Ammon's horn (tissue), 1 donor: ENCODE measurements around the gene SPIB.
"Not testable (repeated sequence)": the region's sequence is repeated elsewhere in the genome, so short reads cannot be mapped to it uniquely, and the experiment has no call there.

Source experiments
- DNase-seq: peaks from one replicate; pipeline ENCODE4 v3.0.0-alpha.2; 2016; ENCODE audit warnings: low spot score

Gene SPIB

GRCh38 chr19:50473336-50473735, 54.6 kb downstream of the SPIB start:
- DNase-seq: not testable (repeated sequence)

DNA sequence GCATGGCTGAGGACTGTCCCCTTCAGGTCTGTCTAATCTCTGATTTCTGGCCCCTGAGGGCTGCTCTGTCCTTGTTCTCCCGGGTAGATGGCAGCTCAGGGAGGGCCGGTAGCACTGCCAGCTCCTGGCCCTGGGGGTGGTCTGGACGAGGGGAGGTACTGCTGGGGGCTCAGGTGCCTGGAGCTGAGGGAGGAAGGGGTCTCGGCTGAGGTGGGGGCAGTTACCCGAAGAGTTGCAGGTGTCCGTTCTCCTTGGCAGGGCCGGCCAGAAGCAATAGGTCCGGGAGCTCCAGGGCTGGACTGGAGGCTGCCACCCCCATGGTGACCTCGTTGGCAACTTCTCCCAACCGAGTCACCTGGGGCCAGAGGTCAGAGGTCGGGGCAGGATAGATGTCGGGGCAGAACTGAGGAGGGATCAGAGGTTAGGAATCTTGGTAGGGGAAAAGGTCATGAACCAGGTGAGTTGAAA, 56.4 kb downstream of the SPIB start:
- no peak for DNase-seq

DNA sequence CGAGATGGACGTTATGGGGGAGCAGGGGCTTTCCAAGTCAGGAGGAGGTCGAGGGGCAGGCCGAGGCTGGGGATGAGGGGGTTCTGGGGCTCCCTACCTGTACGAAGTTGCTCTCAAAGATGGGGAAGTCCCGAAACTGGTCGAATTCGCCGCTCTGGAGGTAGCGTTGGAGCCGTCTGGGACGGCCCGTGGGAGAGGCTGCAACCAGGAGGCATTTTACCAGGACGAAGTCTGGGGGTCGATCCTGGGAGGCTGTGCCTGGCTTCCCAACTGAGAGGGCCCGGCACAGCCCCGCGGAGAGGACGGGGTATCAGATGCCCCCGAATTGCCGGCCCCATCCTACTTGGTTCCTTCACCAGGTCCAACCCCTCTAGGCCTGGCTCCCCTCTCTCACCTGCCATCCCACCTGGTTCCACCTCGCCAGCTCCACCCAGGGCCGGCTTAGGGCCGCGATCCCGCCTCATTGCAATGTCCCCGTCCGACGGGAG, 57.0 kb downstream of the SPIB start:
- no peak for DNase-seq

DNA sequence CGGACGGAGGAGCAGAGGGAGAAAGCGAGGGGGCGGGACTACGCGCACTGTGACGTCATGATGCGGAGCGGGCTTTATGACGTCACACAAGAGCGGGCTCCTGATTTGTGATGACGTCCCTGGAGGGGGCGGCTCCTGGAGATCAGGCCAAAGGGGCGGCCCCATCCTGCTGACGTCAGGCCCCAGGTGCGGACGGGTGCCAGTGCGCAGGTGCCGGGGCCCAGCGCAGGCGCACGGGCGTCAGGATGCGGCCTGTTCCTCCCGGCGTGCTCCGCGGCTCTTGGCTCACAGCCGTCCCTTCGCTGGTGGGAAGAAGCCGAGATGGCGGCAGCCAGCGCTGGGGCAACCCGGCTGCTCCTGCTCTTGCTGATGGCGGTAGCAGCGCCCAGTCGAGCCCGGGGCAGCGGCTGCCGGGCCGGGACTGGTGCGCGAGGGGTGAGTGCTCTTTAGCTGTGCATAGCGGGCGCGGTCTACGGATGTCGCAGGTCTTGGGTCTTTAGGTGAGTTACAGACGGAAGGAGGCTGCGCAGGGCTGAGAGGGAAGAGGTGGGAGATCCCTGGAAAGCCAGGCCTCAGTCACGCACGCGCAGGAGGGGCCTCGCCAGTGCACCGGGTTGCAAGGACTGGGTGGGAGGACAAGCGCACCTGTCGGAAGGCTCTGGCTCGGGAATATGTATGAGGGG, 57.6 kb downstream of the SPIB start, which contains the start of the genes EMC10 and GARIN5A:
Gene EMC10, plus strand, starts transcription at position 284 of the 683 bp plus-strand sequence. Its CDS starts 38 bp downstream, at position 322.
Gene GARIN5A, minus strand, starts transcription at position 625 of the 683 bp plus-strand sequence. Its CDS starts 460 bp downstream, at position 165.
- peak; percentile 89 for DNase-seq

GRCh38 chr19:50476907-50477238, 58.1 kb downstream of the SPIB start:
- no peak for DNase-seq

DNA sequence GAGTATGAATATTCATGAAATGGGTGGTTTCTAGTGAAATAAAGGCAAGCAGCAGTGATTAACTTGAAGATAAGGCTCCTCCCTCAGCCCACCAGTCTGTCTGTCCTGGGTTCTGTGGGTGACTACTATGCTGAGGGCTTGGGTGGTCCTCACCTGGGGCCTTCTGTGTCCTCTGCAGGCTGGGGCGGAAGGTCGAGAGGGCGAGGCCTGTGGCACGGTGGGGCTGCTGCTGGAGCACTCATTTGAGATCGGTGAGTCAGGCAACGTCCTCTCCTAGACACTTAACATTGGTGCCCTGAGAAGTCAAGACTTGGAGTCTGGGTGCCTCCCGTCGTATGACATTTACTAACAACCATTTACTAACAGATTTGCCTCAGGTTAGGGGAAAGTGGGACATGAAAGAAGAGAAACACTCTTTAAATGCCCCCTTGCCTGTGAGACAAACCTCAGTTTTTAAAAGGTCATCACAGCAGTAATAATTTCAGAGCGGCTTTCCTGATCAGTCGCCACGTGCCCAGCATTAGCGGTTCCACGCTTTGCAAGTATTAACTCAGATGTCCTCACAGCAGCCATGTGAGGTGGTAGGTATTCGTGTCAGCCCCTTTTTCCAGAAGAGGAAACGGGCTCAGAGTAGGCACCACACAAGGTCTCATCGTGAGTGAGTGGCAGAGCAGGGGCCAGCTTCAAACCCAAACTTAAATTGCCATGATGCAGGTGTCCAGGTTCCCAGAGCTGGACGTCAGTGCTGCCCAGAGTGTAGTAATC, 59.2 kb downstream of the SPIB start:
- DNase-seq: no peak

- DNase-seq: peak; percentile 59
Measured at GRCh38 chr19:50478901-50479715, 60.4 kb downstream of the SPIB start.

DNA sequence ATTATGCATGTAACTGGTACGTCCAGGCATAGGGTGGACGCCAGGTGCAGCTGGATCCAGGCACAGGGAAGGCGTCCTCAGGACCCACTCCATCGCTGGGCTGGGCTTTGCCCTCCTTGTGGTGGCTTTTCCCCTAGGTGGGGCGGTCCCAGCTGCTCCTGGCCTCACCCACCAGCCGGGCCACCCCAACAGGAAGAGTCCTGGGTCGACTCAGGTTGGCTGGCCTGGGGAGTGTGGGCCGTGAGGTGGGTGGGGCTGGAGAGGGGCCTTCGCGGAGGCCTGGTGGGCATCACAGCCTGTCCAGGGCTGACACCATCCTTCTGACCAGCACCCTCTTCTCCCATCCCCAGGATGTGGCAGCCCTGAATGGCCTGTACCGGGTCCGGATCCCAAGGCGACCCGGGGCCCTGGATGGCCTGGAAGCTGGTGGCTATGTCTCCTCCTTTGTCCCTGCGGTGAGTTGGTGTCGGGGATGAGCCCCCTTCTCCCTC, 61.1 kb downstream of the SPIB start:
- DNase-seq: no peak

DNA sequence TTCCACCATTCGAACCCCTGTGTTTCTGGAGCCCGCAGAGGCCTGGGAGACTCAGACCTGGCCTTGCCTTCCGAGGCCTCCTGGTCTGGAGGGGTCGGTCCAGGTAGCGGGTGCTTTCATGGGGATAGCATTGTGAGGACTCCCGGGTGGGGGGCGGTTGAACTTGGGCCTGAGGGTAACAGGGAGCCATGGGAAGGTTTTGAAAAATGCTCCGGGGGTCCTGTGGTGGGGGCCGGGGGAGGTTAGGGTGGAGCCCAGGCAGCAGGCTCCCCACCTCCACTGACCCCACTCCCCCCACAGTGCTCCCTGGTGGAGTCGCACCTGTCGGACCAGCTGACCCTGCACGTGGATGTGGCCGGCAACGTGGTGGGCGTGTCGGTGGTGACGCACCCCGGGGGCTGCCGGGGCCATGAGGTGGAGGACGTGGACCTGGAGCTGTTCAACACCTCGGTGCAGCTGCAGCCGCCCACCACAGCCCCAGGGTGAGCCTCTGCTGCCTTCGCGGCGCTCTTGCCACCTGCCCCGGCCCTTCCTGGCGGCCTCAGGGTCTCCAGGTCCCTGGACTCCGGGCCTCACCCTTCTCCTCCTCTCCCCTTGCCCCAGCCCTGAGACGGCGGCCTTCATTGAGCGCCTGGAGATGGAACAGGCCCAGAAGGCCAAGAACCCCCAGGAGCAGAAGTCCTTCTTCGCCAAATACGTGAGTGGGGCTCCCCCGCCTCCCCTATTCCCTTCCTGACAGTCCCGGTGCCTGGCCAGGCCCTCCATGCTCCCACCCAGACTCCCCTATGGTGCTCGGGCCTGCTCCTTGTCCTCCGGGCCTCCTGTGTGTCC, 61.8 kb downstream of the SPIB start:
- no peak for DNase-seq
